ENCODE results near the gene SH2D4B. TPM values are rescaled to one million over a fixed set of nuclear protein-coding genes. Genes with fewer than 3 reads are reported as not detected.

Gene SH2D4B
- total RNA-seq, 4 donors from 2014 or later = not detected

DNA sequence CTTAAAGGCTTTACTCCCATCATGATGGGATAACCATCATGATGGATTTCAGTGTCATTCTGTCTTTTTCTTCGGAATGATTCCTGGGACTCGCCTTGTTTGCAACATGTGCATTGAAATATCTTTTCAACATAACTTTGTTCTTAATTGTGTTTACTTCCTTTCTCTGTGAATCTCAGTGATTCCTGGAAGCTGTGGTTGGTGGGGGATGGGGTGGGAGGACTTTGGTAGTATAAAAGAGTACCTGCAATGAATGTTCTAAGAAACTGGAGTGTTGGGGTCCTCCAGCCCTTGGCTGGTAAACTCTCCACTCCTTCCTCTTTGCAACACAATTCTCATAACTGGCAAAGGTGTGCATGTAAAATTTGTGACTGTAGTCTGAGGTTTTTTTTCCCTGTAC lies 11.5 kb upstream of the SH2D4B start:
- TF ChIP-seq POLR2AphosphoS5 (IDR thresholded peaks at IDR 0.05) (no peak), EP300 (IDR thresholded peaks at IDR 0.05) (no peak), POLR2A (IDR thresholded peaks at IDR 0.05) (no peak)
- TF ChIP-seq, protein P1, sequence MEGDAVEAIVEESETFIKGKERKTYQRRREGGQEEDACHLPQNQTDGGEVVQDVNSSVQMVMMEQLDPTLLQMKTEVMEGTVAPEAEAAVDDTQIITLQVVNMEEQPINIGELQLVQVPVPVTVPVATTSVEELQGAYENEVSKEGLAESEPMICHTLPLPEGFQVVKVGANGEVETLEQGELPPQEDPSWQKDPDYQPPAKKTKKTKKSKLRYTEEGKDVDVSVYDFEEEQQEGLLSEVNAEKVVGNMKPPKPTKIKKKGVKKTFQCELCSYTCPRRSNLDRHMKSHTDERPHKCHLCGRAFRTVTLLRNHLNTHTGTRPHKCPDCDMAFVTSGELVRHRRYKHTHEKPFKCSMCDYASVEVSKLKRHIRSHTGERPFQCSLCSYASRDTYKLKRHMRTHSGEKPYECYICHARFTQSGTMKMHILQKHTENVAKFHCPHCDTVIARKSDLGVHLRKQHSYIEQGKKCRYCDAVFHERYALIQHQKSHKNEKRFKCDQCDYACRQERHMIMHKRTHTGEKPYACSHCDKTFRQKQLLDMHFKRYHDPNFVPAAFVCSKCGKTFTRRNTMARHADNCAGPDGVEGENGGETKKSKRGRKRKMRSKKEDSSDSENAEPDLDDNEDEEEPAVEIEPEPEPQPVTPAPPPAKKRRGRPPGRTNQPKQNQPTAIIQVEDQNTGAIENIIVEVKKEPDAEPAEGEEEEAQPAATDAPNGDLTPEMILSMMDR (IDR thresholded peaks at IDR 0.05) = no peak
- Histone ChIP-seq H3K27ac (no peak overlapping the region), H3K4me1 (peaks cover 0 to 6% (median 0%) of the 10 kb centered on the region in 3 donors), H3K36me3 (peaks cover 0 to 5% of the 10 kb centered on the region in 2 donors), H3K9me3 (no peaks in the 10 kb centered on the region), H3K27me3 (no peaks in the 10 kb centered on the region), H3K4me3 (no peak overlapping the region)
- ATAC-seq = no peak
- 15% methylated on average over 2 of the region's 2 CpGs; no CpG with 5 or more reads in 1 of the 2 donors for WGBS, 2 donors (ENCODE audit: low coverage in 1 of 2)

DNA sequence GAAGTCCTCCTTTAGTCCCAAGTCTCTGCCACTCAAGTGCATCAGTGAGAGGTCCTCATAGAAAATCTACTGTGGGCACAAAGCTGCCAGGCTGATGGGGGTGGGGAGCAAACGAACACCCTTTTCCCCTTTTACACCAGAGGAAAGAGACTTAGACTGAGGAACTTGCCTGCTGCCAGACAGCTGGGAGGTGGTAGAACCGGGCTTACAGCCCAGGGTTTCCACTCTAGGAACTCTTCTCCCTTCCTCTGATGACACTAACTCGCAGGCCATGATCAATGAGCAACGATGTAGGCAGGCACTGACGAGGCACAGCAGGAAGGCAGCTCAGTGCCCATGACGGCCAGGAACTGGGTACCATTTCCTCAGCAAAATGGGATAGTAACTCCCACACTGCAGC lies 11.0 kb upstream of the SH2D4B start:
- Histone ChIP-seq H3K4me1 (peaks cover 0 to 6% (median 0%) of the 10 kb centered on the region in 3 donors), H3K27me3 (no peaks in the 10 kb centered on the region), H3K27ac (no peak overlapping the region), H3K4me3 (no peak overlapping the region), H3K9me3 (no peaks in the 10 kb centered on the region), H3K36me3 (peaks cover 0 to under 1% of the 10 kb centered on the region in 2 donors)
- no CpG with 5 or more reads among the region's 6 CpGs for WGBS, 2 donors (ENCODE audit: low coverage in 1 of 2)
- TF ChIP-seq POLR2AphosphoS5 (IDR thresholded peaks at IDR 0.05) = no peak
- TF ChIP-seq POLR2A (IDR thresholded peaks at IDR 0.05) = no peak
- TF ChIP-seq, protein P1 (IDR thresholded peaks at IDR 0.05) = no peak
- no peak for TF ChIP-seq EP300 (IDR thresholded peaks at IDR 0.05)
- no peak for ATAC-seq

DNA sequence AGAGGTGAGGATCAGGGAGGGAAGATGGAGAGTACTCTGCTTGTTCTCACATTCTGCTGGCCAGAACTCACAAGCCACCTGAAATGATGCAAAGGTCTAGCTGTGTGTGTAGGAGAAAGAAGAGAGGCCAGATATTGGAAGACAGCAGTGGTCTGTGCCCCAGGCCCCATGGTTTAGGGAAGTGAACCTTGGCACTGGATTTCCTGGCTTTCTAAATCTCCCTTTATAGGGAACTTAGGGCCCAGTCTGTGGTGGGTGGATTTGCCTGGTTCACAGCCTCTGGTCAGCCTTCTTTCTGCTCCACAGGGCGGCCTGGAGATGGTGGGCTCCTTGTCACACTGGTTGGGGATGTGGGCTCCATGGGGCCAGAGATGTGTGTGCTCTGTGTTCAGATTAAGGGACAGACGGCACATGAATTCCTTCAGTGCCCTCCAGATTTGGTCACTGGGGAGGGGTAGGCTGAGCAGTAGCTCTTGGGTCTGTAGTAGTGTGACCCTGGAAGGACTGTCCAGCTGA lies 9.5 kb upstream of the SH2D4B start:
- H3K4me1 ChIP-seq = peaks cover 0 to 6% (median 0%) of the 10 kb centered on the region in 3 donors
- ATAC-seq = no peak
- H3K27ac ChIP-seq = no peak overlapping the region
- TF ChIP-seq EP300 (IDR thresholded peaks at IDR 0.05) = no peak
- no peaks in the 10 kb centered on the region for H3K9me3 ChIP-seq
- WGBS, 2 donors (ENCODE audit: low coverage in 1 of 2) = no CpG with 5 or more reads among the region's 2 CpGs
- H3K36me3 ChIP-seq = no peaks in the 10 kb centered on the region
- no peaks in the 10 kb centered on the region for H3K27me3 ChIP-seq
- H3K4me3 ChIP-seq = no peak overlapping the region

DNA sequence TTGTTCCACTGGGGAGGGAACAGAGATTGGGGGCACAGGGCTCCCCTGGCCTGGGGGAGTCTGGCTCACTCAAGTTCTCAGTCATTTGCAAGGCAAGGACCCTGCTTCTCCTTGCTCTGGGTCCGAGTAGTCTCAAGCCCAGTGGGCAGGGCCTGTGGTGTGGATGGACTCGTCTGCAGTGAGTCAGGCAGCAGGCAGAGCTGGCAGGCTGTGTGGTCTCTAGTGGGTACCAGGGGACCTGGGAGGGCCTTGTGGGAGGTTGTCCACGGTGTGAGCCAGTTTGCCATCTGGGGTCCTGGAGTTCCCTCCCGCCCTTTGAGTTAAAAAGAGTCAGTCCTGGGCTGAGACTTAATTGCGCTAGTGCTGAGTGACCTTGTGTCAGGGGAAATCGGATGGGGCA lies 8.8 kb upstream of the SH2D4B start:
- Histone ChIP-seq H3K9me3 (no peaks in the 10 kb centered on the region), H3K4me1 (peaks cover 0 to 6% (median 0%) of the 10 kb centered on the region in 3 donors), H3K36me3 (no peaks in the 10 kb centered on the region), H3K4me3 (no peak overlapping the region), H3K27me3 (no peaks in the 10 kb centered on the region), H3K27ac (no peak overlapping the region)
- TF ChIP-seq POLR2AphosphoS5 (IDR thresholded peaks at IDR 0.05) = no peak
- TF ChIP-seq POLR2A (IDR thresholded peaks at IDR 0.05) = no peak
- no peak for TF ChIP-seq EP300 (IDR thresholded peaks at IDR 0.05)
- TF ChIP-seq, protein P1 (IDR thresholded peaks at IDR 0.05) = no peak
- WGBS, 2 donors (ENCODE audit: low coverage in 1 of 2) = 58 to 86% methylated on average over 2 to 5 of the region's 6 CpGs
- no peak for ATAC-seq

DNA sequence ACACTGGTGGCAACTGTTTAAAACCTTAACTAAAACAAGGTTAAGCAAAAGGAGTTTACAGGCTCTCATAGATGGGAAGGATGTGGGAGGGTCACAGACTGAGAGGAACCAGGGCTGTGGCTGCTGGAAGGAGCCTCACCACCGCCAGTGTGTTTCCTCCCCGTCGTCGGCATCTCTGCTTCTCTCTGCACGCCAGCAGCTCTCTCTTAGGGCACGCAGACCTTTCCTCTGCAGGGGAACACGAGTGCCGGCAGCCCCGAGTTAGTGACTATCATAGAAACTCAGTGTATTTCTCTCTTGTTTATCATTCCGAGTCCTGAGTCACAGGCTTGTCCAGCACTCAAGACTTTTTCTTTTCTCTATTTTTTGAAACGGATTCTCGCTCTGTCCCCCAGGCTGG lies 8.1 kb upstream of the SH2D4B start:
- 83 to 84% methylated on average over 2 to 11 of the region's 12 CpGs for WGBS, 2 donors (ENCODE audit: low coverage in 1 of 2)
- H3K36me3 ChIP-seq = no peaks in the 10 kb centered on the region
- TF ChIP-seq EP300 (IDR thresholded peaks at IDR 0.05) (no peak), POLR2AphosphoS5 (IDR thresholded peaks at IDR 0.05) (no peak)
- TF ChIP-seq, protein P1 (IDR thresholded peaks at IDR 0.05) = no peak
- ATAC-seq = no peak
- H3K4me1 ChIP-seq = peaks cover 0 to 6% (median 0%) of the 10 kb centered on the region in 3 donors
- no peaks in the 10 kb centered on the region for H3K27me3 ChIP-seq
- H3K4me3 ChIP-seq = no peak overlapping the region
- no peak overlapping the region for H3K27ac ChIP-seq
- H3K9me3 ChIP-seq = no peaks in the 10 kb centered on the region
